Astrocyte (in vitro differentiated cells and primary cell): Measurements from ENCODE around the gene CACNA1D. TPM values are rescaled to one million over a fixed set of nuclear protein-coding genes. Genes with fewer than 3 reads are reported as not detected.

Source experiments
- DNase-seq: peaks from one replicate; pipeline ENCODE4 v3.0.0-alpha.2; 2010; ENCODE audit warnings: low read depth
- FAIRE-seq: peaks from 2 replicates; lab custom pipeline; 2011; peaks lifted over from hg19 to GRCh38; lab: Jason Lieb, UNC
- H2AFZ ChIP-seq: 2 replicates; pipeline ENCODE4 v1.6.0; 2012; ENCODE audit warnings: low read depth, low read length, inconsistent platforms
- H3K27ac ChIP-seq: 2 replicates; pipeline ENCODE4 v1.5.1; 2011; ENCODE audit warnings: low read depth, low read length, inconsistent platforms
- H3K27me3 ChIP-seq: 2 replicates; pipeline ENCODE4 v1.6.0; 2011; ENCODE audit warnings: low read length, inconsistent platforms; ENCODE audit not compliant: insufficient read depth
- H3K36me3 ChIP-seq: 2 replicates; pipeline ENCODE4 v1.5.1; 2011; ENCODE audit warnings: low read length, inconsistent platforms; ENCODE audit not compliant: insufficient read depth
- H3K4me1 ChIP-seq: 2 replicates; pipeline ENCODE4 v1.5.1; 2011; ENCODE audit warnings: low read length, inconsistent platforms; ENCODE audit not compliant: insufficient read depth
- H3K4me2 ChIP-seq: 2 replicates; pipeline ENCODE4 v1.6.0; 2012; ENCODE audit warnings: low read length, inconsistent platforms
- H3K4me3 ChIP-seq: 2 replicates; pipeline ENCODE4 v1.5.1; 2011; ENCODE audit warnings: low read depth, mild to moderate bottlenecking, low read length, inconsistent platforms; ENCODE audit not compliant: insufficient read depth
- H3K79me2 ChIP-seq: 2 replicates; pipeline ENCODE4 v1.6.0; 2012; ENCODE audit warnings: mild to moderate bottlenecking, low read length, inconsistent platforms; ENCODE audit not compliant: insufficient read depth
- H3K9ac ChIP-seq: 2 replicates; pipeline ENCODE4 v1.6.0; 2012; ENCODE audit warnings: mild to moderate bottlenecking, low read length, inconsistent platforms
- H3K9me3 ChIP-seq: 2 replicates; pipeline ENCODE4 v1.5.1; 2012; ENCODE audit warnings: low read depth, mild to moderate bottlenecking, low read length, inconsistent platforms; ENCODE audit not compliant: insufficient read depth
- H4K20me1 ChIP-seq: 2 replicates; pipeline ENCODE4 v1.6.0; 2012; ENCODE audit warnings: low read length, inconsistent platforms; ENCODE audit not compliant: insufficient read depth
- H3K27ac Mint-ChIP-seq: one replicate; pipeline ENCODE4 v1.8.0; 2021; ENCODE audit warnings: mild to moderate bottlenecking, mixed read lengths; ENCODE audit not compliant: unreplicated experiment
- H3K27me3 Mint-ChIP-seq: one replicate; pipeline ENCODE4 v1.8.0; 2021; ENCODE audit warnings: low read depth, mixed read lengths; ENCODE audit not compliant: unreplicated experiment
- H3K36me3 Mint-ChIP-seq: one replicate; pipeline ENCODE4 v1.8.0; 2021; ENCODE audit warnings: low read depth, mixed read lengths; ENCODE audit not compliant: unreplicated experiment
- H3K4me1 Mint-ChIP-seq: one replicate; pipeline ENCODE4 v1.8.0; 2021; ENCODE audit warnings: low read depth, mixed read lengths; ENCODE audit not compliant: unreplicated experiment
- H3K4me3 Mint-ChIP-seq: one replicate; pipeline ENCODE4 v1.8.0; 2021; ENCODE audit warnings: mild to moderate bottlenecking, moderate library complexity, mixed read lengths; ENCODE audit not compliant: unreplicated experiment
- H3K9me3 Mint-ChIP-seq: one replicate; pipeline ENCODE4 v1.8.0; 2021; ENCODE audit warnings: mild to moderate bottlenecking, mixed read lengths; ENCODE audit not compliant: unreplicated experiment
- EZH2 ChIP-seq: IDR thresholded peaks from 2 replicates; pipeline ENCODE4 v1.6.1; 2012; ENCODE audit warnings: mild to moderate bottlenecking, low read length, inconsistent platforms; ENCODE audit not compliant: insufficient read depth
- total RNA-seq: library from RNA; stranded (reverse); gene quantifications from 2 replicates; pipeline ENCODE4 v1.2.1, GENCODE V29; 2021
- TF ChIP-seq, protein P1 (sequence below): IDR thresholded peaks from 2 replicates; pipeline ENCODE4 v1.5.1; 2011; ENCODE audit warnings: low read depth, mild to moderate bottlenecking, inconsistent platforms, low read length, moderate library complexity; ENCODE audit not compliant: insufficient read depth

Gene CACNA1D
- total RNA-seq, 1 donor from 2014 or later = 0.41 TPM

DNA sequence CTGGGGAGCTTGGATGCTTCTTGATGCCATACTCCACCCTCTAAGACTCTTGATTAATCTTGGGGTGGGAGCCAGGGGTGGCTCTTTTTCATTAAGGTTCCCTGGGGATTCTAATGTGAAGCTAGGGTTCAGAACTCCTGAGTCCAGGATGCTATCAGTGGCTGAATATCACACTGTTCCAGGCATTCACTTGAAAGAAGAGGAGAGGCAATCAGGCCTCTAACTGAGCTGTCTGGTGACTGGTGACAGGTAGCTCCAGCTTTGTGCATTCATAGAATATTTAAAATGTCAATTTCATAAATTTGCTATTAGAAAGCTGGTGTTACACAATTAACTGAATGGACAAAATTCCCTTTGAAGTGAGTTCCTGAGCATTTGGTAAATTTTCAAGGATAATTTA lies 212.8 kb downstream of the CACNA1D start:
- Histone ChIP-seq H2AFZ (no peak overlapping the region), H3K4me3 (no peak overlapping the region), H3K4me1 (no peaks in the 10 kb centered on the region), H3K9ac (no peak overlapping the region), H3K27ac (no peak overlapping the region), H3K27me3 (no peaks in the 10 kb centered on the region), H3K9me3 (no peaks in the 10 kb centered on the region), H3K79me2 (no peaks in the 10 kb centered on the region), H4K20me1 (no peaks in the 10 kb centered on the region), H3K4me2 (no peak overlapping the region), H3K36me3 (no peaks in the 10 kb centered on the region)
- Mint-ChIP-seq H3K9me3 (no peaks in the 10 kb centered on the region), H3K4me3 (no peak overlapping the region), H3K27ac (no peak overlapping the region), H3K36me3 (no peaks in the 10 kb centered on the region), H3K4me1 (peaks cover 10% of the 10 kb centered on the region), H3K27me3 (peaks cover 30% of the 10 kb centered on the region)
- DNase-seq (no peak), FAIRE-seq (no peak)
- TF ChIP-seq, protein P1, sequence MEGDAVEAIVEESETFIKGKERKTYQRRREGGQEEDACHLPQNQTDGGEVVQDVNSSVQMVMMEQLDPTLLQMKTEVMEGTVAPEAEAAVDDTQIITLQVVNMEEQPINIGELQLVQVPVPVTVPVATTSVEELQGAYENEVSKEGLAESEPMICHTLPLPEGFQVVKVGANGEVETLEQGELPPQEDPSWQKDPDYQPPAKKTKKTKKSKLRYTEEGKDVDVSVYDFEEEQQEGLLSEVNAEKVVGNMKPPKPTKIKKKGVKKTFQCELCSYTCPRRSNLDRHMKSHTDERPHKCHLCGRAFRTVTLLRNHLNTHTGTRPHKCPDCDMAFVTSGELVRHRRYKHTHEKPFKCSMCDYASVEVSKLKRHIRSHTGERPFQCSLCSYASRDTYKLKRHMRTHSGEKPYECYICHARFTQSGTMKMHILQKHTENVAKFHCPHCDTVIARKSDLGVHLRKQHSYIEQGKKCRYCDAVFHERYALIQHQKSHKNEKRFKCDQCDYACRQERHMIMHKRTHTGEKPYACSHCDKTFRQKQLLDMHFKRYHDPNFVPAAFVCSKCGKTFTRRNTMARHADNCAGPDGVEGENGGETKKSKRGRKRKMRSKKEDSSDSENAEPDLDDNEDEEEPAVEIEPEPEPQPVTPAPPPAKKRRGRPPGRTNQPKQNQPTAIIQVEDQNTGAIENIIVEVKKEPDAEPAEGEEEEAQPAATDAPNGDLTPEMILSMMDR = no peak
- no peak for TF ChIP-seq EZH2

DNA sequence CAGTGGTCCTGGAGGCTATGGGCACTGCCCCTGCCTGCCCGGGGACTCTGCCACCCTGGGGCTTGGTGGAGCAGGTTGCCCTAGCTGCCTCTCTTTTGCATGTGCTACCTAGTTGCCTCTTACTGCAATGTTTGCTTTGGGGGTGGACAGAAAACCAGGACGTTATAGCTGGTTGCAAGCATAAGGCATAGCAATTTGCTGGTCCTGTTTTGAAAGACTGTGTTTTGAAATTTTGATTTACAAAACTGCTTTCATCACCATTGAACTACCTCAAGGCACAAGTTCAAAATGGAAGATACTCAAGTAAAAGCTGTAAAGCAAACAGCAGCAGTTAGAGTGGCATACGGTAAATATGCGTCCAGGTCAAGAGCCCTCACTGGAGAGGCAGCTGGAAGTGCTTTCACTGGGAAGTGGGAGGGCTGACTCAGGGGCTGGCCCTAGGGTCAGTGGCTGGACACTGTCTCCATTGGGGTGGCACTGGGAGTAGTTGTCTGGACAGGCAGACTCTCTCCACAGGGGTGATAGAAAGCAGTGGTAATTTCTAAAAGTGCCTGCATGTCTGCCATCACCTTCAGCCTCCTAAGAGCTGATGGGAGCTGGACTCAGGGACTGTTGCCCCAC lies 213.7 kb downstream of the CACNA1D start:
- Histone ChIP-seq H3K27ac (no peak overlapping the region), H3K4me2 (no peak overlapping the region), H3K27me3 (no peaks in the 10 kb centered on the region), H3K79me2 (no peaks in the 10 kb centered on the region), H4K20me1 (no peaks in the 10 kb centered on the region), H2AFZ (no peak overlapping the region), H3K4me3 (no peak overlapping the region), H3K4me1 (no peaks in the 10 kb centered on the region), H3K9me3 (no peaks in the 10 kb centered on the region), H3K36me3 (no peaks in the 10 kb centered on the region), H3K9ac (no peak overlapping the region)
- Mint-ChIP-seq H3K4me3 (no peak overlapping the region), H3K36me3 (no peaks in the 10 kb centered on the region), H3K27ac (no peak overlapping the region), H3K9me3 (no peaks in the 10 kb centered on the region), H3K27me3 (peaks cover 32% of the 10 kb centered on the region), H3K4me1 (peaks cover 10% of the 10 kb centered on the region)
- TF ChIP-seq, protein P1 = no peak
- TF ChIP-seq EZH2 = no peak
- DNase-seq (no peak), FAIRE-seq (no peak)

DNA sequence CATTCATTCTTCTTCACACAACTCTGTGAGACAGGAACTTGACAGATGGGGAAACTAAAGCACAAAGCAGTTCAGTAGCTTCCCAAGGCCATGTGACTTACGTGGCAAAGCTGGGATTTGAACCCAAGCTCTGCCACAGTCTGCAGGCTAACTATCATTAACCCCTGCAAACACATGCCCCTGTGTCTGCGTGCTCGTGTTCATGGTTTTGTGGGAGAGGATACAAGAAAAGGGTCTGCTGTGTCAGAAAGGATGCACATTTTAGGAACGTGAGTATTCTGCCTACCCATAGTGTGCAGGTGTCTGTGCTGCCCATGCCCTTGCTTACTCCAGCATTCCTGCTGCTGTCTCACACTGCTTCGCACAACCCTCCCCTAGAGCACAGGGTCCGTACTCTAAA lies 214.8 kb downstream of the CACNA1D start:
- H4K20me1 ChIP-seq = no peaks in the 10 kb centered on the region
- H3K79me2 ChIP-seq = no peaks in the 10 kb centered on the region
- no peaks in the 10 kb centered on the region for H3K36me3 ChIP-seq
- H2AFZ ChIP-seq = no peak overlapping the region
- no peak overlapping the region for H3K4me3 Mint-ChIP-seq
- H3K27me3 Mint-ChIP-seq = peaks cover 23% of the 10 kb centered on the region
- FAIRE-seq = no peak
- H3K27ac ChIP-seq = no peak overlapping the region
- H3K4me3 ChIP-seq = no peak overlapping the region
- no peak for DNase-seq
- TF ChIP-seq EZH2 = no peak
- TF ChIP-seq, protein P1 = no peak
- no peak overlapping the region for H3K27ac Mint-ChIP-seq
- H3K9ac ChIP-seq = no peak overlapping the region
- H3K27me3 ChIP-seq = no peaks in the 10 kb centered on the region
- H3K9me3 Mint-ChIP-seq = no peaks in the 10 kb centered on the region
- peaks cover 10% of the 10 kb centered on the region for H3K4me1 Mint-ChIP-seq
- H3K4me2 ChIP-seq = no peak overlapping the region
- H3K4me1 ChIP-seq = no peaks in the 10 kb centered on the region
- no peaks in the 10 kb centered on the region for H3K9me3 ChIP-seq
- no peaks in the 10 kb centered on the region for H3K36me3 Mint-ChIP-seq
